Measurements from ENCODE around the gene SLC9A2. TPM values are rescaled to one million over a fixed set of nuclear protein-coding genes. Genes with fewer than 3 reads are reported as not detected.
A peak's percentile ranks its signal among the peaks of the same experiment; 100 is the strongest.

SLC9A2 gene
- total and polyA plus RNA-seq, 10 of the 15 experiments (the other 5 are each of a cell fraction or from before 2014, with no cell fraction given), result 0.13 to 1.2 (median 0.79) TPM

DNA sequence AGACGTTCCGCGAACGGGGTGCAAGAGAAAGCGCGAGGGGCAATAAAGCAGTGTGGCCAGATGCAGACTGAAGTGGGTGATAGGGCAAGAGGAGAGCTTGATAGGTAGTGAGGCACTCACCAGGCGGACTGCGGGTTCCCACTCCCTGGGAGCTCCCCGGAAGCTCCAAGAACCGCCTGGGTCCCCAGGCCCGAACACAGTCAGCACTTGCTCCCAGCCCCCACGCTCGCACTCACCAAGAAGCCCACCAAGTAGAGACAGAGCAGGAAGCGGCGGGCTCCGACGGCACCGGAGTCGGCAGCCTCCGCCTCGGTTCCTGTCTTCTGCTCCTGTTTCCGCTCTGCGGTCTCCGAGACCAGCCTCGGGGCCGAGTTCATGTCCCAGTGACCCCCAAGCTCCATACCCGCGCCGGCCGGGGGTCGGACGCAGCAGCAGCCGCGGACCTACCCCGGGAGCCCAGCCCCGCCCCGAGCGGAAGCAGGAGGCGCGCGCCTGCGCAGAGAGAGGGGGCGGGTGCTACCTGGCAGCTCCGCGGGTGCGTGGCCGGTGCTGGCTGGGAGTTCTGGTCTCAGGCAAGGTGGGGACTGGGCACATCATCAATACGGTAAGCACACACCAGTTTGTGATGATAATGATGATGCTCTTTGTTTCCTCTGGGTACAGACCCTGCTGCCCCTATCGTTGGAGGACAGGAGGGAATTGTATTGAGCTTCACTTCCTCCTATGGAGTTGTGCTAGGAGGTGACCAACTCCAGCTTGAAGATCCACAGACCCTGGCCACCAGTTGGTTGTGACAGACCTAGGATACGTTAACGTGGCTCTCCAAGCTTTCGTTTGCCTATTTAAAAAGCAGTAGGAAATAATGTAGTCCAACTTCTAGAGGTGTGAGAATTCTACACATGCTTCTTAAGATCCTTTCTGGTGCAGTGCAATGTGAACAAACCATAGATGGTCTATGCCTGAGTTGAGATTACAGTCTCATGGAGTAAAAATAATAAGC lies 117.4 kb downstream of the SLC9A2 start:
- FAIRE-seq, result no peak
- under 1% methylated on average over 46 of the region's 52 CpGs for WGBS (ENCODE audit: insufficient coverage, insufficient replicate concordance, low lambda C conversion rate, missing lambda C conversion rate)
- SMC1A ChIA-PET (ENCODE audit: uncharacterized antibody, unreplicated experiment), result interaction anchor here (0.6 to 4.3 kb wide), 6 partner anchors 11 to 119 kb away, joined by 3 to 14 read pairs (median 3); no protein-coding TSS in a partner anchor
- POLR2A ChIA-PET, result interaction anchor here (0.5 to 1.5 kb wide), 3 partner anchors 12 to 727 kb away, joined by 3 to 4 read pairs (median 3); no protein-coding TSS in a partner anchor
- TSS peak; percentile 93 for BruUV-seq (replicated peaks)
- Histone ChIP-seq H3K27ac (ENCODE audit: control insufficient read depth, insufficient read depth) (peak overlapping the region; percentile 68), H2AFZ (ENCODE audit: control insufficient read depth, low read depth, low read length) (peak overlapping the region; percentile 99), H3K79me2 (ENCODE audit: control insufficient read depth, insufficient read depth, low read length) (peaks cover 10% of the 10 kb centered on the region), H3K9me3 (replicated peaks; ENCODE audit: control insufficient read depth, insufficient read depth, low read length) (no peaks in the 10 kb centered on the region), H3K27me3 (replicated peaks in 1 of 2; ENCODE audit: control insufficient read depth in 2 of 2, insufficient read depth in 2 of 2, low read length in 1 of 2) (no peaks in the 10 kb centered on the region), H3K4me2 (ENCODE audit: control insufficient read depth, insufficient read depth) (peak overlapping the region; percentile 99), H3K9ac (ENCODE audit: control insufficient read depth, insufficient read depth, low read length) (peak overlapping the region; percentile 77), H3K4me3 (peak overlapping the region; percentile 97), H3K4me1 (ENCODE audit: control insufficient read depth, insufficient read depth, low read length) (peaks cover 14% of the 10 kb centered on the region), H4K20me1 (ENCODE audit: control insufficient read depth, insufficient read depth) (no peaks in the 10 kb centered on the region), H3K36me3 (ENCODE audit: control insufficient read depth in 2 of 2, insufficient read depth in 2 of 2, low read length in 1 of 2) (peaks cover 0 to 2% of the 10 kb centered on the region in 2 experiments; a peak in 1 of 4 replicates)
- peak; percentile 96 for ATAC-seq
- intact Hi-C loops (cut with micrococcal nuclease; ENCODE audit: unreplicated experiment), result no loop called here
- CTCF ChIA-PET, result interaction anchor here (0.6 to 8.8 kb wide), 6 partner anchors 7 to 264 kb away, joined by 3 to 130 read pairs (median 4); partner anchors contain the start of gene SLC9A4
- DNase-seq (ENCODE audit: low read depth, low spot score), result no peak
- in situ Hi-C loops (cut with MboI), result no loop called here
- RAD21 ChIA-PET (ENCODE audit: unreplicated experiment), result interaction anchor here (0.6 to 1.1 kb wide), 2 partner anchors 29 to 36 kb away, joined by 3 read pairs; no protein-coding TSS in a partner anchor
- TF ChIP-seq, protein P1, sequence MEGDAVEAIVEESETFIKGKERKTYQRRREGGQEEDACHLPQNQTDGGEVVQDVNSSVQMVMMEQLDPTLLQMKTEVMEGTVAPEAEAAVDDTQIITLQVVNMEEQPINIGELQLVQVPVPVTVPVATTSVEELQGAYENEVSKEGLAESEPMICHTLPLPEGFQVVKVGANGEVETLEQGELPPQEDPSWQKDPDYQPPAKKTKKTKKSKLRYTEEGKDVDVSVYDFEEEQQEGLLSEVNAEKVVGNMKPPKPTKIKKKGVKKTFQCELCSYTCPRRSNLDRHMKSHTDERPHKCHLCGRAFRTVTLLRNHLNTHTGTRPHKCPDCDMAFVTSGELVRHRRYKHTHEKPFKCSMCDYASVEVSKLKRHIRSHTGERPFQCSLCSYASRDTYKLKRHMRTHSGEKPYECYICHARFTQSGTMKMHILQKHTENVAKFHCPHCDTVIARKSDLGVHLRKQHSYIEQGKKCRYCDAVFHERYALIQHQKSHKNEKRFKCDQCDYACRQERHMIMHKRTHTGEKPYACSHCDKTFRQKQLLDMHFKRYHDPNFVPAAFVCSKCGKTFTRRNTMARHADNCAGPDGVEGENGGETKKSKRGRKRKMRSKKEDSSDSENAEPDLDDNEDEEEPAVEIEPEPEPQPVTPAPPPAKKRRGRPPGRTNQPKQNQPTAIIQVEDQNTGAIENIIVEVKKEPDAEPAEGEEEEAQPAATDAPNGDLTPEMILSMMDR (IDR thresholded peaks at IDR 0.05 in 2 of 3, conservative IDR thresholded peaks at IDR 0.05 in 1 of 3; ENCODE audit: control insufficient read depth in 2 of 3, extremely low read depth in 1 of 3, insufficient read depth in 1 of 3, low read depth in 3 of 3, low read length in 3 of 3), result no peak
- TF ChIP-seq, protein P2, sequence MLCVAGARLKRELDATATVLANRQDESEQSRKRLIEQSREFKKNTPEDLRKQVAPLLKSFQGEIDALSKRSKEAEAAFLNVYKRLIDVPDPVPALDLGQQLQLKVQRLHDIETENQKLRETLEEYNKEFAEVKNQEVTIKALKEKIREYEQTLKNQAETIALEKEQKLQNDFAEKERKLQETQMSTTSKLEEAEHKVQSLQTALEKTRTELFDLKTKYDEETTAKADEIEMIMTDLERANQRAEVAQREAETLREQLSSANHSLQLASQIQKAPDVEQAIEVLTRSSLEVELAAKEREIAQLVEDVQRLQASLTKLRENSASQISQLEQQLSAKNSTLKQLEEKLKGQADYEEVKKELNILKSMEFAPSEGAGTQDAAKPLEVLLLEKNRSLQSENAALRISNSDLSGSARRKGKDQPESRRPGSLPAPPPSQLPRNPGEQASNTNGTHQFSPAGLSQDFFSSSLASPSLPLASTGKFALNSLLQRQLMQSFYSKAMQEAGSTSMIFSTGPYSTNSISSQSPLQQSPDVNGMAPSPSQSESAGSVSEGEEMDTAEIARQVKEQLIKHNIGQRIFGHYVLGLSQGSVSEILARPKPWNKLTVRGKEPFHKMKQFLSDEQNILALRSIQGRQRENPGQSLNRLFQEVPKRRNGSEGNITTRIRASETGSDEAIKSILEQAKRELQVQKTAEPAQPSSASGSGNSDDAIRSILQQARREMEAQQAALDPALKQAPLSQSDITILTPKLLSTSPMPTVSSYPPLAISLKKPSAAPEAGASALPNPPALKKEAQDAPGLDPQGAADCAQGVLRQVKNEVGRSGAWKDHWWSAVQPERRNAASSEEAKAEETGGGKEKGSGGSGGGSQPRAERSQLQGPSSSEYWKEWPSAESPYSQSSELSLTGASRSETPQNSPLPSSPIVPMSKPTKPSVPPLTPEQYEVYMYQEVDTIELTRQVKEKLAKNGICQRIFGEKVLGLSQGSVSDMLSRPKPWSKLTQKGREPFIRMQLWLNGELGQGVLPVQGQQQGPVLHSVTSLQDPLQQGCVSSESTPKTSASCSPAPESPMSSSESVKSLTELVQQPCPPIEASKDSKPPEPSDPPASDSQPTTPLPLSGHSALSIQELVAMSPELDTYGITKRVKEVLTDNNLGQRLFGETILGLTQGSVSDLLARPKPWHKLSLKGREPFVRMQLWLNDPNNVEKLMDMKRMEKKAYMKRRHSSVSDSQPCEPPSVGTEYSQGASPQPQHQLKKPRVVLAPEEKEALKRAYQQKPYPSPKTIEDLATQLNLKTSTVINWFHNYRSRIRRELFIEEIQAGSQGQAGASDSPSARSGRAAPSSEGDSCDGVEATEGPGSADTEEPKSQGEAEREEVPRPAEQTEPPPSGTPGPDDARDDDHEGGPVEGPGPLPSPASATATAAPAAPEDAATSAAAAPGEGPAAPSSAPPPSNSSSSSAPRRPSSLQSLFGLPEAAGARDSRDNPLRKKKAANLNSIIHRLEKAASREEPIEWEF (IDR thresholded peaks at IDR 0.05; ENCODE audit: insufficient replicate concordance, low read depth, low read length), result no peak
- no peak for TF ChIP-seq ZSCAN29 (IDR thresholded peaks at IDR 0.05)
- no peak for TF ChIP-seq SIX5 (IDR thresholded peaks at IDR 0.05; ENCODE audit: low read depth, low read length, severe bottlenecking)
- 0 out of 2 replicates have a peak, but pooled peaks have one; percentile 28 for TF ChIP-seq TAF1 (IDR thresholded peaks at IDR 0.05; ENCODE audit: borderline replicate concordance, low read depth, low read length)
- TF ChIP-seq SP1 (IDR thresholded peaks at IDR 0.05; ENCODE audit: low read depth, low read length), result no peak
- no peak for TF ChIP-seq PAX8 (IDR thresholded peaks at IDR 0.05)
- TF ChIP-seq, protein P3, sequence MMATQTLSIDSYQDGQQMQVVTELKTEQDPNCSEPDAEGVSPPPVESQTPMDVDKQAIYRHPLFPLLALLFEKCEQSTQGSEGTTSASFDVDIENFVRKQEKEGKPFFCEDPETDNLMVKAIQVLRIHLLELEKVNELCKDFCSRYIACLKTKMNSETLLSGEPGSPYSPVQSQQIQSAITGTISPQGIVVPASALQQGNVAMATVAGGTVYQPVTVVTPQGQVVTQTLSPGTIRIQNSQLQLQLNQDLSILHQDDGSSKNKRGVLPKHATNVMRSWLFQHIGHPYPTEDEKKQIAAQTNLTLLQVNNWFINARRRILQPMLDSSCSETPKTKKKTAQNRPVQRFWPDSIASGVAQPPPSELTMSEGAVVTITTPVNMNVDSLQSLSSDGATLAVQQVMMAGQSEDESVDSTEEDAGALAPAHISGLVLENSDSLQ (IDR thresholded peaks at IDR 0.05), result no peak
- TF ChIP-seq, protein P4, sequence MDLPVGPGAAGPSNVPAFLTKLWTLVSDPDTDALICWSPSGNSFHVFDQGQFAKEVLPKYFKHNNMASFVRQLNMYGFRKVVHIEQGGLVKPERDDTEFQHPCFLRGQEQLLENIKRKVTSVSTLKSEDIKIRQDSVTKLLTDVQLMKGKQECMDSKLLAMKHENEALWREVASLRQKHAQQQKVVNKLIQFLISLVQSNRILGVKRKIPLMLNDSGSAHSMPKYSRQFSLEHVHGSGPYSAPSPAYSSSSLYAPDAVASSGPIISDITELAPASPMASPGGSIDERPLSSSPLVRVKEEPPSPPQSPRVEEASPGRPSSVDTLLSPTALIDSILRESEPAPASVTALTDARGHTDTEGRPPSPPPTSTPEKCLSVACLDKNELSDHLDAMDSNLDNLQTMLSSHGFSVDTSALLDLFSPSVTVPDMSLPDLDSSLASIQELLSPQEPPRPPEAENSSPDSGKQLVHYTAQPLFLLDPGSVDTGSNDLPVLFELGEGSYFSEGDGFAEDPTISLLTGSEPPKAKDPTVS (IDR thresholded peaks at IDR 0.05; ENCODE audit: low read depth, low read length), result no peak

Data from GM12878 (cell line).